NCI-H510A (cell line): Measurements from ENCODE around the gene MOSMO.
"Not testable (repeated sequence)": the region's sequence is repeated elsewhere in the genome, so short reads cannot be mapped to it uniquely, and the experiment has no call there.

ENCODE experiments used
- DNase-seq: peaks from one replicate; lab custom pipeline; 2025; lab: John Stamatoyannopoulos, UW

Gene MOSMO

GRCh38 chr16:22093331-22093730, 85.4 kb downstream of the MOSMO start:
- DNase-seq: no peak

- DNase-seq: no peak
These were observed 86.1 kb downstream of the MOSMO start for GRCh38 chr16:22093996-22094395.

GRCh38 chr16:22098405-22099255, 90.7 kb downstream of the MOSMO start:
- DNase-seq: peak; percentile 39

- no peak for DNase-seq
These were observed 91.5 kb downstream of the MOSMO start for GRCh38 chr16:22099256-22099975.

GRCh38 chr16:22103441-22103840, 95.5 kb downstream of the MOSMO start:
- no peak for DNase-seq

GRCh38 chr16:22109258-22109898, 101.5 kb downstream of the MOSMO start:
- no peak for DNase-seq

GRCh38 chr16:22111629-22112028, 103.7 kb downstream of the MOSMO start:
- not testable (repeated sequence) for DNase-seq

DNA sequence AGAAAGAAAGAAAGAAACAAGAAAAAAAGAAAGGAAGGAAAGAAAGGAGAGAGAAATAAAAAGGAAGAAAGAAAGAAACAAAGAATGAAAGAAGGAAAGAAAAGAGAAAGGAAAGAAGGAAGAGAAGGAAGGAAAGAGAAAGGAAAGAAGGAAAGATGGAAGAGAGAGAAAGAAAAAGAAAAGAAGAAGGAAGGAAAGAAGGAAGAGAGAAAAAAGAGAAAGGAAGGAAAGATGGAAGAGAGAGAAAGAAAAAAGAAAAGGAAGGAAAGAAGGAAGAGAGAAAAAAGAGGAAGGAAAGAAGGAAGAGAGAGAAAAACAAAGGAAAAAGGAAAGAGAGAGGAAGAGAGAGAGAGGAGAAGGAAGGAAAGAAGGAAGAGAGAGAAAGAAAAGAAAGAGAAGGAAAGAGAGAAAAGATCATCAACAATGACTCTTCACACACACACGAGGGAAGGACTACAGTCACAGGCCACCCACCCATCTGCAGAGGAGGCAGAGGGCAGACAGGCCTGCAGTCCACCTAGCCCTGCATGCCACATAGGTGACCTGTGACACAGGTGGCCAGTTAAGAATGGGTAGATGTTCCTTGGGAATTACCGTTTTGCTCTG, 108.3 kb downstream of the MOSMO start:
- DNase-seq: no peak

DNA sequence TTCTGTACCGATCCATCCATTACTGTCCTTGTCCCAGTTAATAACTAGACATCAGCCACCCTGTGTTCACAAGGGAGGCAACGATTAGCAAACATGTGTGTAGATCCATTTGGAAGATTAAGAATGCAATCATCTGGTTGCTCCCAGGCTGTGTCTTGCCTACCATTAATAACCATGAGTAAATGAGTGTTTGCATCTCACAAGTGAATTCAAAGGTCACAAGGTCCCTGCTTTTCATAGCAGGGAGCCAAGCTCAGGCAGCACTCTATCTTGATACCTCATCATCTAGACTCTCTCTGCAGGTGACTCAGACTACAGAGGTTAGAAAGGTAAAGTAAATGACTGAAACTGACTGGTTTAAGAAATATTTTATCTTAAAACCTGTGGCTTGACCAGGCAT, 109.7 kb downstream of the MOSMO start:
- no peak for DNase-seq

GRCh38 chr16:22120440-22120839, 112.5 kb downstream of the MOSMO start:
- no peak for DNase-seq

GRCh38 chr16:22122239-22122638, 114.3 kb downstream of the MOSMO start:
- no peak for DNase-seq

GRCh38 chr16:22123146-22123545, 115.2 kb downstream of the MOSMO start:
- no peak for DNase-seq

DNA sequence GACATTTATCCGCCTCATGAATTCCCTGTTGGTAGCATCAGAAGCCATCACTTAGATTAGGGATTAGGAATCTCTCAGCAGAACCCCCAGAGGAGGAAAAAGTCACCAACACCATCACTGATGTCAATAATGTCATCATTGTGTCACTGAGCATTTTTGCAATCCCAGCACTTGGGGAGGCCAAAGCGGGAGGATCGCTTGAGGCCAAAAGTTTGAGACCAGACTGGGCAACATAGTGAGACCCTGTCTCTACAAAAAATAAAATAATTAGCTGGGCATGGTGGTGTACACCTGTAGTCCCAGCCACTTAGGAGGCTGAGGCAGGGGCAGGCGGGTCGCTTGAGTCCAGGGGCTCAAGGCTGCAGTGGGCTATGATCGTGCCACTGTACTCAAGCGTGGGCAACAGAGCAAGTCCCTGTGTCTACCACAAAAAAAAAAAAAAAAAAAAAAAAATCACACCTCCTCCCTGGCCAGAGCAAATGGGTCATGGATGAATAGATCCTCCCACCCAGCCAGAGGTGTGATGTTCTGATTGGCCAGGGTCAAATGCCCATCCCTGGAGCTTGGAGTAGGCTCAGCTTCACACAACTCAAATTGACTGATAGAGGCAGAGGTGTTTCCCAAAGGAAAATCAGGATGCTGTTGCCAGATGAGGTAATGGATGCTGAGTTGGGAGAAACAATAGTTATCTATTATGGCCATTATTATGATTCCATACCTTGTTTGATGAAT, 116.0 kb downstream of the MOSMO start:
- DNase-seq: no peak

GRCh38 chr16:22124583-22125284, 116.8 kb downstream of the MOSMO start:
- no peak for DNase-seq

DNA sequence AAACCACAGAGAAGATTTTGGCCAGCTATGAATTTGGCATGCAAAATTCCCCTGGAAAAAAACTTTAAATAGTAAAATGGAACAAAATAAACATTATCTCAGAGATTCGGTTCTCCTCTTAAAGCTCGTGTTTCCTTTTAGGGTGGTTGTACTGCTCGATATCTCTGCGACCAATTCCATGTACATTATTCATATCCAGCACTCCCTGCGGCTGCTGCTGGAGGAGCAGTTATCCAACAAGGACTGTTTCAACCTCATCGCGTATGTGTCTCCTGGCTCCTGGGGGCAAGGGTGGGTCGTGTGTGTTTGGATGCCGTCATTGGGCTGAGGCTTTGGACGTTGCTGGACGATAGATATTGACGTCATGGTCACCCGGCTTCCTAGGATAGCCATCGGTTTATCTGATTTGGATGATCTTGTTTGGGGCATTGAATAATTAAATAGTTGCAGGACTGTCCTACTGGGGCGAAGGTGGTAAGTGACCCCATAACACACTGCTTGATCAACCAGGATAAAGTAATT, 118.2 kb downstream of the MOSMO start:
- no peak for DNase-seq

DNA sequence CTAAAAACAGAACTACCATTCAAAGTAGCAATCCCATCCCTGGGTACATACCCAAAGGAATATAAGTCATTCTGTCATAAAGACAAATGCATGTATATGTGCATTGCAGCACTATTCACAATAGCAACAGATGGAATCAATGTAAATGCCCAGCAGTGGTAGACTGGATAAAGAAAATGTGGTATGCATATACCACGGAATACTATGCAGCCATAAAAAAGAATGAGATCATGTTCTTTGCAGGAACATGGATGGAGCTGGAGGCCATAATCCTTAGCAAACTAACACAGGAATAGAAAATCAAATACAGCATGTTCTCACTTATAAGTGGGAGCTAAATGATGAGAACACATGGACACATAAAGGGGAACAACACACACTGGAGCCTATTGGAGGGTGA, 120.6 kb downstream of the MOSMO start:
- not testable (repeated sequence) for DNase-seq

DNA sequence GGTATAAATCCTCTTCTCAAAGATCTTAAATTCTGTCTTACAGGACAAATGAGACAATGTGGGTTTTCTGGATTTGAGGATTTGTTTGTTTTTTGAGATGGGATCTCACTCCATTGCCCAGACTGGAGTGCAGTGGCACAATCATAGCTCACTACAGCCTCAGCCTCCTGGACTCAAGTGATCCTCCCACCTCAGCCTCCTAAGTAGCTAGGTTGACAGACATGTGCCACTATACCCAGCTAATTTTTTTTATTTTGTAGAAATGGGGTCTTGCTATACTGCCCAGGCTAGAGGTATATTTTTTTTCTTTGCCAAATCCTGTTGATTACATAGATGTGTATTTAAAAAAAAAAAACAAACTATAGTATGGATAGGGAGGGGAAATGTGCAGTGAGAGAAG, 122.6 kb downstream of the MOSMO start:
- no peak for DNase-seq

DNA sequence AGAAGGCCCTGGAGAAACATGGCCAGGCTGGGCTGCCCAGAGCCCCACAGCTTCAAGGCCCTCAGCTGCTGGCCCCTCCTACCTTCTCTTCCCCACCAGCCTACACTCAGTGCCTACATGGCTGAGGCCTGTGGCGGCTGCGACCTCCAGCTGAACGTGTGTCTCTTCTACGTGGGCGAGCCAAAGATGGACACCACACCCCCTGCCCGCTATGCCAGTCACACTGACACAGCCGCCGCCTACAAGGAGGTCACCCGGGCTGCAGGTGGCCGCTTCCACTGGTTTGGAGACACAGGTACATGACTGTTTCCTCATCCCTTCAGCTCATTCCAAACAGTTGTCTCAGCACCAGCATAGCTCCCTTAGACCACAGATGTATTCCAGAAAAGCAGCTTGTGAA, 124.9 kb downstream of the MOSMO start:
- no peak for DNase-seq
